GM18505 (cell line): ENCODE data around the gene SH3BGRL2.

ENCODE experiments used
- ATAC-seq: cut with Tn5 transposase; IDR thresholded peaks from one replicate; pipeline ENCODE4 v1.9.1; 2021; ENCODE audit not compliant: unreplicated experiment
- POLR2A ChIP-seq: IDR thresholded peaks from 4 replicates; pipeline ENCODE4 v1.6.1; 2011; ENCODE audit warnings: borderline replicate concordance; ENCODE audit not compliant: insufficient read depth, insufficient read length; ENCODE audit errors: extremely low read depth

SH3BGRL2 gene

GRCh38 chr6:79630883-79631692, at the start of gene SH3BGRL2:
Gene SH3BGRL2 (plus strand): TSS chr6:79631329. CDS start chr6:79631462, 133 bp downstream.
- no peak for TF ChIP-seq POLR2A
- ATAC-seq, result peak; percentile 78

GRCh38 chr6:79584332-79584731, 46.8 kb upstream of the SH3BGRL2 start:
- no peak for ATAC-seq
- TF ChIP-seq POLR2A, result no peak

- no peak for TF ChIP-seq POLR2A
- ATAC-seq, result no peak
These were observed 44.6 kb upstream of the SH3BGRL2 start for GRCh38 chr6:79586548-79586947.

GRCh38 chr6:79589701-79590100, 41.4 kb upstream of the SH3BGRL2 start:
- no peak for TF ChIP-seq POLR2A
- no peak for ATAC-seq

GRCh38 chr6:79597155-79597554, 34.0 kb upstream of the SH3BGRL2 start:
- no peak for ATAC-seq

GRCh38 chr6:79598012-79598411, 33.1 kb upstream of the SH3BGRL2 start:
- ATAC-seq, result no peak
- TF ChIP-seq POLR2A, result no peak

More at GRCh38 chr6:79597155-79597554, 34.0 kb upstream of the SH3BGRL2 start:
- no peak for TF ChIP-seq POLR2A

GRCh38 chr6:79599725-79600259, 31.3 kb upstream of the SH3BGRL2 start:
- no peak for ATAC-seq
- TF ChIP-seq POLR2A, result no peak

- no peak for ATAC-seq
- no peak for TF ChIP-seq POLR2A
These were observed 30.8 kb upstream of the SH3BGRL2 start for GRCh38 chr6:79600313-79600712.

GRCh38 chr6:79600812-79601609, 30.1 kb upstream of the SH3BGRL2 start:
- ATAC-seq, result no peak
- TF ChIP-seq POLR2A, result no peak

- ATAC-seq, result no peak
- TF ChIP-seq POLR2A, result no peak
These were observed 28.3 kb upstream of the SH3BGRL2 start for GRCh38 chr6:79602859-79603258.

GRCh38 chr6:79604583-79605037, 26.5 kb upstream of the SH3BGRL2 start:
- TF ChIP-seq POLR2A, result no peak

GRCh38 chr6:79605061-79605460, 26.1 kb upstream of the SH3BGRL2 start:
- TF ChIP-seq POLR2A, result no peak
- no peak for ATAC-seq

More at GRCh38 chr6:79604583-79605037, 26.5 kb upstream of the SH3BGRL2 start:
- ATAC-seq, result no peak
